Keratinocyte (primary cell): ENCODE results near the gene CXCL16.

Source experiments
- CTCF ChIP-seq, 3 experiments: IDR thresholded peaks in 1 of 3; conservative IDR thresholded peaks in 1 of 3; optimal IDR thresholded peaks in 1 of 3; 2 replicates in 2 of 3; 3 replicates in 1 of 3; pipeline versions ENCODE3 to v1.5.1; 2011; ENCODE audit warnings: low read length in 3 of 3, mild to moderate bottlenecking in 3 of 3, moderate library complexity in 2 of 3, control low read depth in 1 of 3, inconsistent platforms in 1 of 3; ENCODE audit not compliant: insufficient read depth in 2 of 3; ENCODE audit errors: extremely low read depth in 1 of 3
- EZH2 ChIP-seq: IDR thresholded peaks from one replicate; pipeline ENCODE4 v1.6.1; 2012; ENCODE audit warnings: inconsistent platforms, mild to moderate bottlenecking, low read length, moderate library complexity

GRCh38 chr17:4721203-4722135 lies 18.3 kb downstream of the CXCL16 start:
- no peak for TF ChIP-seq CTCF (optimal IDR thresholded peaks at IDR 0.05 in 1 of 3, IDR thresholded peaks at IDR 0.05 in 1 of 3, conservative IDR thresholded peaks at IDR 0.05 in 1 of 3; ENCODE audit: extremely low read depth in 1 of 3, insufficient read depth in 2 of 3, low read length in 3 of 3)
- TF ChIP-seq EZH2 = no peak
